IMR-90 (cell line): ENCODE results near the gene TMEM200C. TPM values are rescaled to one million over a fixed set of nuclear protein-coding genes. Genes with fewer than 3 reads are reported as not detected.
A peak's percentile ranks its signal among the peaks of the same experiment; 100 is the strongest.

Source experiments
- ATAC-seq: fragments of 200-7000 bp; cut with Tn5 transposase; 2 replicates; pipeline ENCODE4 v1.9.1; 2020; ENCODE audit warnings: low read depth, mild to moderate bottlenecking, moderate library complexity
- BruUV-seq: library from RNA; stranded (reverse); fragments of 400-500 nt; replicated peaks from 2 replicates; lab custom pipeline; 2021; lab: Mats Ljungman, UMichigan
- CTCF ChIA-PET: fragments of 300-600 bp; formaldehyde crosslinking; extraction: SDS; loops from one replicate; lab custom pipeline; 2021; ENCODE audit warnings: antibody characterized with exemption; lab: Yijun Ruan, JAX
- POLR2A ChIA-PET: fragments of 300-600 bp; sonication (Branson Sonifier 250); formaldehyde crosslinking; loops from one replicate; lab custom pipeline; 2022; ENCODE audit warnings: antibody characterized with exemption; ENCODE audit not compliant: unreplicated experiment; lab: Charles Lee
- DNase-seq: peaks from one replicate; pipeline ENCODE4 v3.0.0; 2013
- H2AFZ ChIP-seq: replicated peaks from 2 replicates; pipeline ENCODE3; 2013; ENCODE audit warnings: low read length, mild to moderate bottlenecking; ENCODE audit not compliant: poor library complexity
- H2AK5ac ChIP-seq: 2 replicates; pipeline ENCODE4 v1.6.1; 2013; ENCODE audit warnings: low read depth, low read length, inconsistent platforms
- H2AK9ac ChIP-seq: replicated peaks from 2 replicates; pipeline ENCODE3; 2013; ENCODE audit warnings: mild to moderate bottlenecking, low read depth, low read length, moderate library complexity; ENCODE audit not compliant: poor library complexity
- H2BK120ac ChIP-seq: 2 replicates; pipeline ENCODE4 v1.6.1; 2013; ENCODE audit warnings: low read depth, low read length, inconsistent platforms
- H2BK15ac ChIP-seq: 3 replicates; pipeline ENCODE4 v1.6.1; 2013; ENCODE audit warnings: low read depth, low read length, inconsistent platforms
- H2BK20ac ChIP-seq: 2 replicates; pipeline ENCODE4 v1.6.1; 2013; ENCODE audit warnings: low read depth, mild to moderate bottlenecking, inconsistent platforms, low read length, moderate library complexity
- H2BK5ac ChIP-seq: 2 replicates; pipeline ENCODE4 v1.6.1; 2013; ENCODE audit warnings: mild to moderate bottlenecking, low read depth, low read length, inconsistent platforms; ENCODE audit not compliant: poor library complexity, severe bottlenecking
- H3K14ac ChIP-seq: replicated peaks from 2 replicates; pipeline ENCODE4 v1.6.1; 2013; ENCODE audit warnings: low read depth, low read length, inconsistent platforms
- H3K18ac ChIP-seq: 2 replicates; pipeline ENCODE4 v1.6.1; 2013; ENCODE audit warnings: low read depth, low read length, control low read depth
- H3K23ac ChIP-seq: 2 replicates; pipeline ENCODE4 v1.6.1; 2013; ENCODE audit warnings: low read depth, low read length, inconsistent platforms
- H3K27ac ChIP-seq: 2 replicates; pipeline ENCODE4 v1.5.1; 2013; ENCODE audit warnings: mild to moderate bottlenecking, control low read depth, low read length; ENCODE audit not compliant: insufficient read depth
- H3K27me3 ChIP-seq: 2 replicates; pipeline ENCODE4 v1.6.1; 2013; ENCODE audit warnings: low read length; ENCODE audit not compliant: control insufficient read depth, insufficient read depth
- H3K36me3 ChIP-seq: 2 replicates; pipeline ENCODE4 v1.6.1; 2013; ENCODE audit warnings: low read length, mixed read lengths; ENCODE audit not compliant: control insufficient read depth, insufficient read depth
- H3K4ac ChIP-seq: 2 replicates; pipeline ENCODE4 v1.6.1; 2013; ENCODE audit warnings: low read depth, low read length, inconsistent platforms
- H3K4me1 ChIP-seq: 2 replicates; pipeline ENCODE4 v1.6.1; 2013; ENCODE audit warnings: low read length, mixed read lengths; ENCODE audit not compliant: control insufficient read depth, insufficient read depth
- H3K4me2 ChIP-seq: 2 replicates; pipeline ENCODE4 v1.6.1; 2013; ENCODE audit warnings: low read depth, mild to moderate bottlenecking, control low read depth, low read length, moderate library complexity
- H3K4me3 ChIP-seq: 2 replicates; pipeline ENCODE4 v1.5.1; 2013; ENCODE audit warnings: low read depth, mild to moderate bottlenecking, control low read depth, low read length, moderate library complexity; ENCODE audit not compliant: insufficient read depth
- H3K56ac ChIP-seq: 2 replicates; pipeline ENCODE4 v1.6.1; 2013; ENCODE audit warnings: low read length, inconsistent platforms; ENCODE audit not compliant: insufficient read depth; ENCODE audit errors: extremely low read depth
- H3K79me1 ChIP-seq, 2 experiments: 2 replicates each; pipeline ENCODE4 v1.6.1; 2013; ENCODE audit warnings: low read length in 2 of 2, inconsistent platforms in 1 of 2, low read depth in 1 of 2
- H3K9ac ChIP-seq: 2 replicates; pipeline ENCODE4 v1.6.1; 2013; ENCODE audit warnings: low read depth, low read length, control low read depth
- H3K9me1 ChIP-seq: 2 replicates; pipeline ENCODE4 v1.6.1; 2013; ENCODE audit warnings: low read length, inconsistent platforms; ENCODE audit not compliant: insufficient read depth
- H3K9me3 ChIP-seq: 2 replicates; pipeline ENCODE4 v1.6.1; 2013; ENCODE audit warnings: low read length; ENCODE audit not compliant: control insufficient read depth, insufficient read depth
- H4K20me1 ChIP-seq: 2 replicates; pipeline ENCODE4 v1.6.1; 2013; ENCODE audit warnings: low read length, inconsistent platforms; ENCODE audit not compliant: insufficient read depth
- H4K5ac ChIP-seq: 2 replicates; pipeline ENCODE4 v1.6.1; 2013; ENCODE audit warnings: mild to moderate bottlenecking, low read depth, low read length, control low read depth
- H4K8ac ChIP-seq, 2 experiments: 2 replicates each; pipeline ENCODE4 v1.6.1; 2013; ENCODE audit warnings: low read depth in 2 of 2, low read length in 2 of 2, control low read depth in 1 of 2, inconsistent platforms in 1 of 2
- H4K91ac ChIP-seq: 2 replicates; pipeline ENCODE4 v1.6.1; 2013; ENCODE audit warnings: low read depth, low read length, inconsistent platforms; ENCODE audit not compliant: insufficient read depth
- BHLHE40 ChIP-seq: fragments of 150-350 bp; IDR thresholded peaks from 2 replicates; pipeline ENCODE4 v1.6.1; 2016; ENCODE audit warnings: mild to moderate bottlenecking, low read depth, low read length
- CEBPB ChIP-seq: IDR thresholded peaks from 2 replicates; pipeline ENCODE4 v1.6.1; 2012; ENCODE audit warnings: low read depth, low read length, improper control_type of control experiment
- CHD1 ChIP-seq: IDR thresholded peaks from 2 replicates; pipeline ENCODE4 v1.6.1; 2012; ENCODE audit warnings: low read depth, low read length, improper control_type of control experiment
- CTCF ChIP-seq: conservative IDR thresholded peaks from 2 replicates; pipeline ENCODE4 v1.5.1; 2012; ENCODE audit warnings: mild to moderate bottlenecking, low read depth, low read length, improper control_type of control experiment
- FOS ChIP-seq: fragments of 150-350 bp; IDR thresholded peaks from 2 replicates; pipeline ENCODE4 v1.6.1; 2016; ENCODE audit warnings: low read depth, low read length
- MAFK ChIP-seq: IDR thresholded peaks from 2 replicates; pipeline ENCODE4 v1.6.1; 2012; ENCODE audit warnings: low read depth, low read length, improper control_type of control experiment
- MAZ ChIP-seq: IDR thresholded peaks from 2 replicates; pipeline ENCODE4 v1.6.1; 2012; ENCODE audit warnings: low read depth, mild to moderate bottlenecking, low read length, improper control_type of control experiment, moderate library complexity, borderline replicate concordance
- MXI1 ChIP-seq: IDR thresholded peaks from 2 replicates; pipeline ENCODE4 v1.6.1; 2012; ENCODE audit warnings: low read depth, mild to moderate bottlenecking, low read length, moderate library complexity, borderline replicate concordance
- NFE2L2 ChIP-seq: fragments of 150-350 bp; IDR thresholded peaks from 2 replicates; pipeline ENCODE4 v1.6.1; 2016; ENCODE audit warnings: low read depth, mild to moderate bottlenecking, low read length
- POLR2A ChIP-seq: IDR thresholded peaks from 2 replicates; pipeline ENCODE4 v1.6.1; 2012; ENCODE audit warnings: mild to moderate bottlenecking, low read depth, low read length
- RAD21 ChIP-seq: IDR thresholded peaks from 2 replicates; pipeline ENCODE4 v1.6.1; 2012; ENCODE audit warnings: low read length, improper control_type of control experiment
- RCOR1 ChIP-seq: IDR thresholded peaks from 2 replicates; pipeline ENCODE4 v1.6.1; 2012; ENCODE audit warnings: mild to moderate bottlenecking, low read length, improper control_type of control experiment; ENCODE audit not compliant: insufficient replicate concordance
- RFX5 ChIP-seq: IDR thresholded peaks from 2 replicates; pipeline ENCODE4 v1.8.0; 2012; ENCODE audit warnings: low read depth, mild to moderate bottlenecking, low read length, moderate library complexity
- SMC3 ChIP-seq: fragments of 150-350 bp; IDR thresholded peaks from 2 replicates; pipeline ENCODE4 v1.6.1; 2016; ENCODE audit warnings: low read depth, mild to moderate bottlenecking, antibody characterized with exemption, low read length, moderate library complexity
- USF2 ChIP-seq: fragments of 150-350 bp; IDR thresholded peaks from 2 replicates; pipeline ENCODE4 v1.6.1; 2017; ENCODE audit warnings: mild to moderate bottlenecking, antibody characterized with exemption, low read length, low read depth
- WGBS, 2 experiments: methylation state at CpG; one replicate each; pipeline versions ENCODE4 v1.1.5 to v1.1.7; 2013; ENCODE audit warnings: missing lambda C conversion rate in 2 of 2; ENCODE audit not compliant: insufficient read length in 1 of 2; ENCODE audit errors: extremely low coverage in 2 of 2; 5-methylcytosine and 5-hydroxymethylcytosine counted together
- dilution Hi-C: fragments of 300-500 bp; cut with HindIII; formaldehyde crosslinking; loops from one replicate; pipeline ENCODE4 v1.14.3; 2018; ENCODE audit warnings: low sequenced_read_pairs; ENCODE audit not compliant: unreplicated experiment
- in situ Hi-C: fragments of 300-500 bp; cut with MboI; formaldehyde crosslinking; loops from 3 replicates; pipeline ENCODE4 v1.14.3; 2019; ENCODE audit warnings: low sequenced_read_pairs, inconsistent platforms, mixed read lengths
- intact Hi-C: fragments of 100-400 bp; cut with micrococcal nuclease; formaldehyde crosslinking; loops from 2 replicates; pipeline ENCODE4 v1.10.0; 2022
- polyA plus RNA-seq, 3 experiments: library from polyadenylated mRNA; depleted of rRNA; stranded (reverse); fragments of >200 nt; gene quantifications; 2 replicates each; pipeline ENCODE4 v1.2.3, GENCODE V29; 2012; ENCODE audit warnings: low replicate concordance in 1 of 3
- total RNA-seq: library from RNA; depleted of rRNA; stranded (reverse); fragments of >200 nt; gene quantifications from 2 replicates; pipeline ENCODE4 v1.2.3, GENCODE V29; 2012
- TF ChIP-seq, protein P1 (sequence below): fragments of 150-350 bp; IDR thresholded peaks from 2 replicates; pipeline ENCODE4 v1.6.1; 2016; ENCODE audit warnings: low read depth, mild to moderate bottlenecking, low read length, moderate library complexity, borderline replicate concordance

TMEM200C gene
- total and polyA plus RNA-seq, 2 of the 4 experiments (the other 2 are of a cell fraction), result 1.4 to 2.5 TPM

DNA sequence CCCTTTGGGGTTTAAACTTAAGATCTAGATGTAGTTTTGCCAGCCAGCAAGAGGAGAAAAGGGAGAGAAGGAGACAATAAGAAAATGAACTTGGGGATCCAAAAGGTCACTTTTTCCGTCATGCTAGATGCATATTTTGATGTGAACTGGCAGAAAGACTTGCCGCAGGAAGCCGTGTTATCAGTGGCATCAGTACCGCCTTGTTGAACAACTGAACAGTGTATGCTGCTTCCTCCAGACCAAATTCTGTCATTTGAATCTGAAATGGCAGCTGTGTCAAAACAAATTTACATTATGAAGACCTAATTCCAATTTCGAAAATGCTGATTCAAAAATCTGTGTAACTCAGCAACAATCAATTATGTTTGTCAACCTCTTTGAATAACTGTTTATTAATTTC lies 42.1 kb downstream of the TMEM200C start:
- CTCF ChIA-PET, result no interaction called here
- WGBS, 2 experiments, result 68% methylated on average over 4 of the region's 5 CpGs; no CpG with 5 or more reads in 1 of the 2 experiments
- no TSS peak for BruUV-seq
- Histone ChIP-seq H2BK5ac (no peak overlapping the region), H2BK15ac (no peak overlapping the region), H3K79me1 (no peaks in the 10 kb centered on the region), H2BK20ac (no peak overlapping the region), H3K9me1 (no peaks in the 10 kb centered on the region), H3K14ac (no peak overlapping the region), H4K20me1 (no peaks in the 10 kb centered on the region), H3K4me3 (no peak overlapping the region), H4K5ac (no peak overlapping the region), H3K56ac (no peak overlapping the region), H3K27me3 (peaks cover 5% of the 10 kb centered on the region), H3K18ac (no peak overlapping the region), H2BK120ac (no peak overlapping the region), H3K4me2 (no peak overlapping the region), H4K91ac (no peak overlapping the region), H3K9me3 (no peaks in the 10 kb centered on the region), H2AK9ac (peak overlapping the region; percentile 44), H3K4me1 (no peaks in the 10 kb centered on the region), H3K27ac (no peak overlapping the region), H2AFZ (no peak overlapping the region), H3K4ac (no peak overlapping the region), H4K8ac (no peak overlapping the region), H3K36me3 (no peaks in the 10 kb centered on the region), H2AK5ac (no peak overlapping the region), H3K23ac (no peak overlapping the region), H3K9ac (no peak overlapping the region)
- TF ChIP-seq, protein P1, sequence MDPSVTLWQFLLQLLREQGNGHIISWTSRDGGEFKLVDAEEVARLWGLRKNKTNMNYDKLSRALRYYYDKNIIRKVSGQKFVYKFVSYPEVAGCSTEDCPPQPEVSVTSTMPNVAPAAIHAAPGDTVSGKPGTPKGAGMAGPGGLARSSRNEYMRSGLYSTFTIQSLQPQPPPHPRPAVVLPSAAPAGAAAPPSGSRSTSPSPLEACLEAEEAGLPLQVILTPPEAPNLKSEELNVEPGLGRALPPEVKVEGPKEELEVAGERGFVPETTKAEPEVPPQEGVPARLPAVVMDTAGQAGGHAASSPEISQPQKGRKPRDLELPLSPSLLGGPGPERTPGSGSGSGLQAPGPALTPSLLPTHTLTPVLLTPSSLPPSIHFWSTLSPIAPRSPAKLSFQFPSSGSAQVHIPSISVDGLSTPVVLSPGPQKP, result no peak
- TF ChIP-seq MXI1 (no peak), RCOR1 (no peak), USF2 (no peak), CTCF (no peak), FOS (no peak), SMC3 (no peak), BHLHE40 (no peak), NFE2L2 (no peak), MAZ (no peak), RFX5 (no peak), POLR2A (no peak), CEBPB (no peak), RAD21 (no peak), MAFK (no peak), CHD1 (no peak)
- intact Hi-C loops (no loop called here), in situ Hi-C loops (loop anchor here (25.0 kb wide), 1 partner anchor 659 kb away; no protein-coding TSS in a partner anchor), dilution Hi-C loops (no loop called here)
- ATAC-seq (no peak), DNase-seq (no peak)
- POLR2A ChIA-PET, result interaction anchor here (0.5 kb wide), 1 partner anchor 12 kb away, joined by 3 read pairs; no protein-coding TSS in a partner anchor
